ENCODE data around the gene RAB28. TPM values are rescaled to one million over a fixed set of nuclear protein-coding genes. Genes with fewer than 3 reads are reported as not detected.
"Not testable (repeated sequence)": the region's sequence is repeated elsewhere in the genome, so short reads cannot be mapped to it uniquely, and the experiment has no call there.

Gene RAB28
- total RNA-seq, 3 donors from 2014 or later = 13.0 to 23.6 (median 14.5) TPM

- no peaks in the 10 kb centered on the region for H3K9me3 ChIP-seq
- no peak overlapping the region for H3K4me3 ChIP-seq
- intact Hi-C loops (cut with DNase I, micrococcal nuclease) = no loop called here
- no peak for TF ChIP-seq CTCF (IDR thresholded peaks at IDR 0.05)
- no peaks in the 10 kb centered on the region for H3K4me1 ChIP-seq (ENCODE audit: low read depth)
- ATAC-seq (no peak), DNase-seq (no peak)
- H3K36me3 ChIP-seq (ENCODE audit: low read depth) = no peaks in the 10 kb centered on the region
Observed at GRCh38 chr4:13399257-13399656, 84.9 kb downstream of the RAB28 start.

- ATAC-seq = no peak
- intact Hi-C loops (cut with DNase I, micrococcal nuclease) = no loop called here
- H3K4me1 ChIP-seq (ENCODE audit: low read depth) = no peaks in the 10 kb centered on the region
Observed at GRCh38 chr4:13396161-13396560, 88.0 kb downstream of the RAB28 start.

GRCh38 chr4:13389901-13390300 is 94.2 kb downstream of the RAB28 start:
- H3K4me3 ChIP-seq; H3K36me3 ChIP-seq (ENCODE audit: low read depth); DNase-seq; ATAC-seq; H3K9me3 ChIP-seq; H3K4me1 ChIP-seq (ENCODE audit: low read depth); intact Hi-C loops (cut with DNase I, micrococcal nuclease): not testable (repeated sequence)

More at GRCh38 chr4:13396161-13396560, 88.0 kb downstream of the RAB28 start:
- Histone ChIP-seq H3K36me3 (ENCODE audit: low read depth) (no peaks in the 10 kb centered on the region), H3K4me3 (no peak overlapping the region), H3K9me3 (no peaks in the 10 kb centered on the region)
- DNase-seq = no peak
- TF ChIP-seq CTCF (IDR thresholded peaks at IDR 0.05) = no peak

- intact Hi-C loops (cut with DNase I, micrococcal nuclease) = no loop called here
- no peaks in the 10 kb centered on the region for H3K4me1 ChIP-seq (ENCODE audit: low read depth)
- peaks cover 5% of the 10 kb centered on the region for H3K9me3 ChIP-seq
- DNase-seq (no peak), ATAC-seq (no peak)
- no peak overlapping the region for H3K4me3 ChIP-seq
- H3K36me3 ChIP-seq (ENCODE audit: low read depth) = no peaks in the 10 kb centered on the region
- TF ChIP-seq CTCF (IDR thresholded peaks at IDR 0.05) = no peak
Observed at GRCh38 chr4:13386405-13387107, 97.6 kb downstream of the RAB28 start.

- no peak for TF ChIP-seq CTCF (IDR thresholded peaks at IDR 0.05)
- H3K4me1 ChIP-seq (ENCODE audit: low read depth) = no peaks in the 10 kb centered on the region
- no peaks in the 10 kb centered on the region for H3K36me3 ChIP-seq (ENCODE audit: low read depth)
- DNase-seq (no peak), ATAC-seq (no peak)
- intact Hi-C loops (cut with DNase I, micrococcal nuclease) = no loop called here
- peaks cover 5% of the 10 kb centered on the region for H3K9me3 ChIP-seq
- no peak overlapping the region for H3K4me3 ChIP-seq
Observed at GRCh38 chr4:13384055-13384454, 100.1 kb downstream of the RAB28 start.

- intact Hi-C loops (cut with DNase I, micrococcal nuclease) = no loop called here
- DNase-seq (no peak), ATAC-seq (no peak)
- Histone ChIP-seq H3K36me3 (ENCODE audit: low read depth) (no peaks in the 10 kb centered on the region), H3K9me3 (no peaks in the 10 kb centered on the region), H3K4me1 (ENCODE audit: low read depth) (no peaks in the 10 kb centered on the region), H3K4me3 (no peak overlapping the region)
- TF ChIP-seq CTCF (IDR thresholded peaks at IDR 0.05) = no peak
Observed at GRCh38 chr4:13378973-13379759, 105.0 kb downstream of the RAB28 start.

Measured in mucosa of descending colon (tissue), 3 donors.